ENCODE data around the gene MPZ.
"Not testable (repeated sequence)": the region's sequence is repeated elsewhere in the genome, so short reads cannot be mapped to it uniquely, and the experiment has no call there.

MPZ gene

DNA sequence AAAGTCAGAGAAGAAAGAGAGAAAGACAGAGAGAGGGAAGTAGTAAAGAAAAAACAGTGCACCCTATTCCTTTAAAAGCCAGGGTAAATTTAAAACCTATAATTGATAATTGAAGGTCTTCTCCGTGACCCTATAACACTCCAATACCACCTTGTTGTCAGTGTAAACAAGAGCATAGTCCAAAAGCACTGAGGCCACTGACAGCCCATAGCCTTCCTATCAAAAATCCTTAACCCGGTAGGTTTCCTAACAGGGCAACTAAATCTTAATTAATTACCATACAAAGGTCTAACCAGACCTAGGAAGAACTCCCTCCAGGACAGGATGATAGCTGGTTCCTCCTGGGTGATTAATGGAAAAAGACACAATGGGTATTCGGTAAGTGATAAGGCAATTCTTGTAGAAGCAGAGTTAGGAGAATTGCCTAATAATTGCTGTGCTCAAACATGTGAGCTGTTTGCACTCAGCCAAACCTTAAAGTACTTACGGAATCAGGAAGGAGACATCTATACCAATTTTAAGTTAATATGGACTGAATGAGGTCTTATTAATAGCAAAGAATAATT lies 53.7 kb downstream of the MPZ start:
- DNase-seq (ENCODE audit: low read depth in 2 of 2) = not testable (repeated sequence)

DNA sequence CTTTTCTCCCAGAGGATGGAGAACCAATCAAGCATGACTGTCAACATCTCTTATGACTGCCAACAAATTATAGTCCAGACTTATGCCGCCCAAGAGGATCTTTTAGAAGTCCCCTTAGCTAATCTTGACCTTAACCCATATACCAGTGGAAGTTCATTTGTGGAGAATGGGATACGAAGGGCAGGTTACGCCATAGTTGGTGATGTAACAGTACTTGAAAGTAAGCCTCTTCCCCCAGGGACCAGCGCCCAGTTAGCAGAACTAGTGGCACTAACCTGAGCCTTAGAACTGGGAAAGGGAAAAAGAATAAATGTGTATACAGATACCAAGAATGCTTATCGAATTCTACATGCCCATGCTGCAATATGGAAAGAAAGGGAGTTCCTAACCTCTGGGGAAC lies 54.5 kb downstream of the MPZ start:
- DNase-seq (ENCODE audit: low read depth in 2 of 2) = not testable (repeated sequence)
